Measurements from ENCODE around the gene PDIK1L.

The PDIK1L gene

DNA sequence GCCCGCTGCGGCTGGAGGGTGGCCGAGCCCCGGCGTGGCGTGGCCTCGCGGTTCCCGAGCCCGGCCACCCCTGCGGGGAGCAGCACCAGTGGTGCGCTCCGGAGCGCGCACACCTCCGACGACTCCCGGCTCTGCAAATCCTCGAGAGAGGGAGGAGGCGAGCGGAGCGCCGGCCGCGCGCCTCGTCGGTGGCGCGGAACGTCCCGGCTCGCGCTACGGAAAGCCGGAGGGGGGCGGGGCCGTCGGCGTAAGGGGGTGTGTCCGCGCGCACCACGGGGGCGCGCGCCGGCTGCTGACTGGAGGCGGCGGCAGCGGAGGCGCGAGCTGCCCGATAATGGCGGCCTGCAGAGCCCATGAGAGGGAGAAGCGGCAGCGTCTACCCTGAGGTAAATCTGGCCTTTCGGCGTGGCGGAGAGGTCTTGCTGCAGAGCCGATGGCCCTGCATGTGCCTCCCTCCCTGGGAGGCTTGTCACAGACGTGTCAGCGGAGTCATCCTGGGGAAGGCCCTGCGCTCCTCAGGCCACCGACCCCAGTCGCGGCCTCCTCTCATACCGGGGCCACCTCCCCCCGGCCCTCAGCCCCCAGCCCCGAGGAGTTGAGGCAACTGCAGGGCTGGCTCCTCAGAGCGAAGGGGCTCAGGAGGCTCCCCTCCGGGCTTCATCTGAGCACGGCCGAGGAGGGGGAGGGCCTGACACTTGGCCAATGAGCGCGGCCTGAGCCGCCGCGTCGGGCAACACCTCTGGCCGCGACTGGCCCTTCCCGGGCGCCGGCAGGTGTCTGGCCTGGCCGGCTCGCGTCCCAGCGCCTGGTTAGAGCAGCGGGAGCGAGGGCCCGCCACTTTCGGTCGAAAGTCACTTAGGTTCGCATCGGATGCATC, at the start of gene PDIK1L:
Gene PDIK1L (plus strand): TSS at position 295 of the 877 bp plus-strand sequence. CDS start 2,485 bp downstream, outside the sequence.
- H3K36me3 Mint-ChIP-seq (ENCODE audit: low read depth) = peaks cover 14% of the 10 kb centered on the region
- H3K27ac Mint-ChIP-seq = peak within 1 kb of the TSS; percentile 92
- peak within 1 kb of the TSS; percentile 91 for H3K4me3 Mint-ChIP-seq
- DNase-seq = peak; percentile 96
- no peak for TF ChIP-seq CTCF (IDR thresholded peaks at IDR 0.05)
- no peaks in the 10 kb centered on the region for H3K9me3 Mint-ChIP-seq
- peaks cover 8% of the 10 kb centered on the region for H3K27me3 Mint-ChIP-seq (ENCODE audit: low read depth, poor library complexity)
- H3K4me1 Mint-ChIP-seq = peaks cover 27% of the 10 kb centered on the region

GRCh38 chr1:26064553-26064952, 47.1 kb upstream of the PDIK1L start:
- Mint-ChIP-seq H3K9me3 (no peaks in the 10 kb centered on the region), H3K27me3 (ENCODE audit: low read depth, poor library complexity) (peaks cover 15% of the 10 kb centered on the region), H3K36me3 (ENCODE audit: low read depth) (no peaks in the 10 kb centered on the region), H3K4me3 (no peak overlapping the region), H3K4me1 (peaks cover 50% of the 10 kb centered on the region), H3K27ac (no peak overlapping the region)
- no peak for TF ChIP-seq CTCF (IDR thresholded peaks at IDR 0.05)
- DNase-seq = no peak

DNA sequence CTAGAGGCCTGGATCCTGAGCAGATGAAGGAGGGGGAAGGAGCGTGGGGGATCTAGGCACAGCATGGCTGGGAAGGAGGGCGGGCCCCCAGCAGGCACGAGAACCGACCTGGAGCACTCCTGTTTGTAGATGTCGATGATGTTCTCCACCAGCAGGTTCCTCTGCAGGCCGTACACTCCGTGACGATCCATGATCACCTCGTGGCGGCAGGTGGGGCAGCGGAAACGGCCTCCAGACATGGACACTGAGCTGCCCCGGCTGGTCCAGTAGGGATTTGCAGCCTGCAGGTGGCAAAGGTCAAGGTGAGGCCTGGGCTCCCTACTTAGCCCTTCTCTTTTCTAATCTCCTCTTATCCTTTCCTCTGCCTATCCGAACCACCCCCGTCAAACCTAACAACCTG, 45.5 kb upstream of the PDIK1L start:
- Mint-ChIP-seq H3K4me3 (no peak overlapping the region), H3K4me1 (peaks cover 37% of the 10 kb centered on the region), H3K9me3 (no peaks in the 10 kb centered on the region), H3K36me3 (ENCODE audit: low read depth) (no peaks in the 10 kb centered on the region), H3K27me3 (ENCODE audit: low read depth, poor library complexity) (peaks cover 20% of the 10 kb centered on the region), H3K27ac (peak overlapping the region; percentile 85)
- no peak for TF ChIP-seq CTCF (IDR thresholded peaks at IDR 0.05)
- no peak for DNase-seq

DNA sequence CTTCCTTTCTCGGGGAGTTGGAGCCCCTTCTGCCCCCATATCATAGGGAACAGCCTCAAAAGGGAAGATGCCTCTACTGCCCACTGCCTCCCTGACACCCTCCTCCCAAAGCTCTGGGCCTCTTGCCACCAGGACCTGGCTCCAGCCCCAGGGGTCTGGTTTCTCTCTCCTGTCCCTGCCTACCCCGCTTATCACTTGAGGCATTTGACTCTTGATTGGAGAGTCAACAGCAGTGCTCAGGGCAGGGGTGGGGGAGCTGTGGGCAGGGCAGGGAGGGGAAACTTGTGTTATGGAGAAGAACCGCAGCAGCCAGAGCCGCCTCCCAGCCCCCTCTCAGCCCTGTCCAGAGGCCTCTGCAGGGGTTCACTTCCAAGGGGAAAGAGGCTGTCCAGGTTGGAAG, 44.8 kb upstream of the PDIK1L start:
- DNase-seq = no peak
- no peak overlapping the region for H3K4me3 Mint-ChIP-seq
- peaks cover 38% of the 10 kb centered on the region for H3K4me1 Mint-ChIP-seq
- H3K27me3 Mint-ChIP-seq (ENCODE audit: low read depth, poor library complexity) = peaks cover 22% of the 10 kb centered on the region
- H3K9me3 Mint-ChIP-seq = no peaks in the 10 kb centered on the region
- TF ChIP-seq CTCF (IDR thresholded peaks at IDR 0.05) = no peak
- H3K36me3 Mint-ChIP-seq (ENCODE audit: low read depth) = no peaks in the 10 kb centered on the region
- no peak overlapping the region for H3K27ac Mint-ChIP-seq

DNA sequence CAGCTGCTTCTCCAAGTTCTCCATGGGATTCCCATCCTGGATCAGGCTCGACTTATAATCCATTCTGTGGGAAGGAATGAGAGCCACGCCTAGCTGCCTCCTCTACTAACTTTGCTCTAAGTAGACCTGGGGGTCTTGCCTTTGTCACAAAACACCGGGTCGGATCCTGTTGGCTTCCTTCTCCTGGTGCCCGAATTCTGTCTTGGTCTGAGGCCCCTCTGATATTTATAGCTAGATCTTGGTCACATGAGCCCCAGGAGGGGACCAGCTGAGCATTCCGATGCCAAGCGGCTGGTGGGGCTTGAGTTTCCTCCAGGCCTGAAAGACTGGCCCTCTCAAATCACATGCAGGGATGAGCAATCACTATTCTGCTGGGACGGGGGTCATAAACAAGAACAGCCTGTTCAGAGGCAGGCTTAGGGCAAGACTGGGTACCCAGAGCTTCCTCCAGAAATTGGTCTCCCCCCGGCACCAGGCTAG, 44.2 kb upstream of the PDIK1L start, which contains the start of gene TRIM63:
Gene TRIM63 (minus strand): TSS at position 199 of the 480 bp plus-strand sequence. CDS start 136 bp downstream, at position 63.
- no peak for TF ChIP-seq CTCF (IDR thresholded peaks at IDR 0.05)
- Mint-ChIP-seq H3K27ac (no peak within 1 kb of the TSS), H3K27me3 (ENCODE audit: low read depth, poor library complexity) (peaks cover 22% of the 10 kb centered on the region), H3K36me3 (ENCODE audit: low read depth) (no peaks in the 10 kb centered on the region), H3K4me1 (peaks cover 44% of the 10 kb centered on the region), H3K4me3 (peak within 1 kb of the TSS; percentile 33), H3K9me3 (no peaks in the 10 kb centered on the region)
- peak; percentile 24 for DNase-seq

All from nephron progenitor cell (in vitro differentiated cells).